H9 (cell line): Measurements from ENCODE around the gene FCN1. TPM values are rescaled to one million over a fixed set of nuclear protein-coding genes. Genes with fewer than 3 reads are reported as not detected.

ENCODE experiments used
- DNase-seq: peaks from one replicate; pipeline ENCODE4 v3.0.0-alpha.2; 2017
- H2AFZ ChIP-seq: one replicate; pipeline ENCODE4 v1.6.1; 2013; ENCODE audit warnings: mild to moderate bottlenecking, low read length, control low read depth, moderate library complexity
- H2AK5ac ChIP-seq: 2 replicates; pipeline ENCODE4 v1.6.1; 2013; ENCODE audit warnings: low read length, control low read depth, mixed read lengths; ENCODE audit not compliant: insufficient read length
- H2BK120ac ChIP-seq: one replicate; pipeline ENCODE4 v1.6.1; 2013; ENCODE audit warnings: low read depth, mild to moderate bottlenecking, low read length, control low read depth, inconsistent platforms; ENCODE audit not compliant: poor library complexity, severe bottlenecking
- H2BK12ac ChIP-seq: 2 replicates; pipeline ENCODE4 v1.6.1; 2013; ENCODE audit warnings: low read length, control low read depth, mixed read lengths, low read depth; ENCODE audit not compliant: insufficient read length
- H2BK15ac ChIP-seq: 2 replicates; pipeline ENCODE4 v1.6.1; 2013; ENCODE audit warnings: low read depth, low read length, control low read depth
- H2BK20ac ChIP-seq: one replicate; pipeline ENCODE4 v1.6.1; 2013; ENCODE audit warnings: low read depth, mild to moderate bottlenecking, low read length, control low read depth, inconsistent platforms; ENCODE audit not compliant: poor library complexity, severe bottlenecking
- H2BK5ac ChIP-seq: 2 replicates; pipeline ENCODE4 v1.6.1; 2013; ENCODE audit warnings: low read length, control low read depth, mixed read lengths; ENCODE audit not compliant: insufficient read length
- H3K14ac ChIP-seq: 2 replicates; pipeline ENCODE4 v1.6.1; 2013; ENCODE audit warnings: low read length, control low read depth; ENCODE audit not compliant: insufficient read depth
- H3K18ac ChIP-seq: 2 replicates; pipeline ENCODE4 v1.6.1; 2013; ENCODE audit warnings: low read depth, mild to moderate bottlenecking, mixed read lengths, low read length, control low read depth; ENCODE audit not compliant: insufficient read length
- H3K23ac ChIP-seq: 2 replicates; pipeline ENCODE4 v1.6.1; 2013; ENCODE audit warnings: low read length, control low read depth, mixed read lengths, low read depth; ENCODE audit not compliant: insufficient read length
- H3K23me2 ChIP-seq: 2 replicates; pipeline ENCODE4 v1.6.1; 2013; ENCODE audit warnings: low read depth, mild to moderate bottlenecking, mixed read lengths, low read length, control low read depth; ENCODE audit not compliant: insufficient read length, poor library complexity, severe bottlenecking
- H3K27ac ChIP-seq: 2 replicates; pipeline ENCODE4 v1.5.1; 2013; ENCODE audit warnings: low read length, control low read depth, mixed read lengths, low read depth; ENCODE audit not compliant: insufficient read length
- H3K27me3 ChIP-seq: 2 replicates; pipeline ENCODE4 v1.6.1; 2013; ENCODE audit warnings: low read length, control low read depth, inconsistent platforms; ENCODE audit not compliant: insufficient read depth
- H3K4ac ChIP-seq: 2 replicates; pipeline ENCODE4 v1.6.1; 2013; ENCODE audit warnings: low read depth, mild to moderate bottlenecking, control low read depth, inconsistent platforms, low read length, moderate library complexity
- H3K4me1 ChIP-seq: 2 replicates; pipeline ENCODE4 v1.6.1; 2013; ENCODE audit warnings: low read length, control low read depth, inconsistent platforms; ENCODE audit not compliant: insufficient read depth
- H3K4me2 ChIP-seq: 2 replicates; pipeline ENCODE4 v1.6.1; 2013; ENCODE audit warnings: low read length, control low read depth, mixed read lengths; ENCODE audit not compliant: insufficient read length, insufficient read depth
- H3K56ac ChIP-seq: 2 replicates; pipeline ENCODE4 v1.6.1; 2013; ENCODE audit warnings: low read depth, mild to moderate bottlenecking, mixed read lengths, low read length, control low read depth; ENCODE audit not compliant: insufficient read length
- H3K79me1 ChIP-seq: 2 replicates; pipeline ENCODE4 v1.6.1; 2013; ENCODE audit warnings: low read depth, mild to moderate bottlenecking, moderate library complexity, low read length, control low read depth, inconsistent platforms; ENCODE audit not compliant: insufficient read depth, poor library complexity, severe bottlenecking
- H3K79me2 ChIP-seq: 2 replicates; pipeline ENCODE4 v1.6.1; 2013; ENCODE audit warnings: low read length, control low read depth, inconsistent platforms; ENCODE audit not compliant: insufficient read depth
- H3K9ac ChIP-seq: 2 replicates; pipeline ENCODE4 v1.6.1; 2013; ENCODE audit warnings: low read length, control low read depth, mixed read lengths; ENCODE audit not compliant: insufficient read length; ENCODE audit errors: extremely low read depth
- H3K9me3 ChIP-seq: one replicate; pipeline ENCODE4 v1.6.1; 2013; ENCODE audit warnings: low read depth, low read length, inconsistent platforms; ENCODE audit not compliant: control insufficient read depth
- H3T11ph ChIP-seq: one replicate; pipeline ENCODE4 v1.6.1; 2013; ENCODE audit warnings: mild to moderate bottlenecking, low read length, control low read depth, inconsistent platforms
- H4K20me1 ChIP-seq: one replicate; pipeline ENCODE4 v1.6.1; 2013; ENCODE audit not compliant: control insufficient read depth, insufficient read length, insufficient read depth
- H4K5ac ChIP-seq: 2 replicates; pipeline ENCODE4 v1.6.1; 2013; ENCODE audit warnings: low read depth, mild to moderate bottlenecking, mixed read lengths, low read length, control low read depth; ENCODE audit not compliant: insufficient read length
- H4K8ac ChIP-seq: replicated peaks from 2 replicates; pipeline ENCODE4 v1.6.1; 2013; ENCODE audit warnings: low read length, control low read depth, mixed read lengths, low read depth; ENCODE audit not compliant: insufficient read length
- H4K91ac ChIP-seq: 2 replicates; pipeline ENCODE4 v1.6.1; 2013; ENCODE audit warnings: low read depth, mild to moderate bottlenecking, moderate library complexity, mixed read lengths, low read length, control low read depth; ENCODE audit not compliant: insufficient read length
- H3K27ac Mint-ChIP-seq, 3 experiments: 2 replicates in 2 of 3; 3 replicates in 1 of 3; pipeline ENCODE4 v1.8.0; 2020 to 2021; ENCODE audit warnings: mixed read lengths in 3 of 3, mild to moderate bottlenecking in 1 of 3, moderate library complexity in 1 of 3
- H3K27me3 Mint-ChIP-seq: 2 replicates; pipeline ENCODE4 v1.8.0; 2021; ENCODE audit warnings: low read depth, mild to moderate bottlenecking, moderate library complexity, mixed read lengths
- H3K36me3 Mint-ChIP-seq, 3 experiments: 2 replicates in 2 of 3; 3 replicates in 1 of 3; pipeline ENCODE4 v1.8.0; 2020 to 2021; ENCODE audit warnings: low read depth in 3 of 3, mixed read lengths in 3 of 3; ENCODE audit not compliant: insufficient read depth in 1 of 3
- H3K4me1 Mint-ChIP-seq, 2 experiments: 2 replicates each; pipeline ENCODE4 v1.8.0; 2020; ENCODE audit warnings: mixed read lengths in 2 of 2
- H3K4me3 Mint-ChIP-seq, 2 experiments: 2 replicates in 1 of 2; 3 replicates in 1 of 2; pipeline ENCODE4 v1.8.0; 2020 to 2021; ENCODE audit warnings: mild to moderate bottlenecking in 2 of 2, mixed read lengths in 2 of 2, moderate library complexity in 1 of 2
- H3K9me3 Mint-ChIP-seq, 2 experiments: 2 replicates in 1 of 2; 3 replicates in 1 of 2; pipeline ENCODE4 v1.8.0; 2020; ENCODE audit warnings: mild to moderate bottlenecking in 2 of 2, mixed read lengths in 2 of 2, moderate library complexity in 1 of 2
- WGBS: extraction: QIAGEN DNeasy Blood & Tissue Kit; methylation state at CpG from one replicate; pipeline ENCODE4 v1.1.7; 2013; ENCODE audit warnings: missing lambda C conversion rate, low lambda C conversion rate, mixed read lengths; ENCODE audit not compliant: insufficient read length; ENCODE audit errors: extremely low coverage; 5-methylcytosine and 5-hydroxymethylcytosine counted together
- total RNA-seq: library from RNA; stranded (reverse); gene quantifications from 2 replicates; pipeline ENCODE4 v1.2.1, GENCODE V29; 2021
- TF ChIP-seq, protein P1 (sequence below): fragments of 200-600 bp; sonication (generic); conservative IDR thresholded peaks from 3 replicates; pipeline ENCODE4 v1.8.0; 2021; ENCODE audit warnings: antibody characterized with exemption, mild to moderate bottlenecking

The FCN1 gene
- total RNA-seq, 1 experiment from 2014 or later: not detected

DNA sequence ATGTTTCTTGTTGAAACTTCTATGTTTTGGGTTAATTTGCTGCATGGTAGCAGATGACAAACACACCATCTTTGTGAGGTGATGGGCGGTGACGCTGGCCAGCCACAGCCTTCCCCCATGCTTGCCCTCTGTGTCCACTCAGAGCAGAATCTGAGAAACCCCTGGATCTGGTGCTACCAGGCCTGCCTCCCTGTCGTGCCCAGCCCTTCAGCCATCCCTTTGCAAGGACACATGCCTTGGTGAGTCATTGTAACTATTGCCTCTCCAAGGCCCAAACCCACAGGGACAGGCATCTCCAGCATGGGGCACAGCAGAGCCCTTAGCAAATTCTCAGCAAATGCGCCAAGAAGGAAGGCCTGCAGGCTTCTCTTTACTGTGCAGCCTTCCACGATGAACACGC is 48.1 kb upstream of the FCN1 start:
- H3K4me1 Mint-ChIP-seq: peaks cover 16 to 29% of the 10 kb centered on the region in 2 experiments
- Histone ChIP-seq H3K56ac (no peak overlapping the region), H3K14ac (no peak overlapping the region), H2BK120ac (no peak overlapping the region), H2BK20ac (no peak overlapping the region), H4K20me1 (no peaks in the 10 kb centered on the region), H2AFZ (no peak overlapping the region), H3K18ac (no peak overlapping the region), H2BK5ac (no peak overlapping the region), H3K79me2 (no peaks in the 10 kb centered on the region), H3K9ac (no peak overlapping the region), H4K91ac (no peak overlapping the region), H3K9me3 (no peaks in the 10 kb centered on the region), H4K5ac (no peak overlapping the region), H3K79me1 (no peaks in the 10 kb centered on the region), H4K8ac (no peak overlapping the region), H3K4me2 (no peak overlapping the region), H3K23me2 (no peaks in the 10 kb centered on the region), H2BK15ac (no peak overlapping the region), H2BK12ac (no peak overlapping the region), H2AK5ac (no peak overlapping the region), H3K27me3 (no peaks in the 10 kb centered on the region), H3T11ph (no peak overlapping the region), H3K23ac (no peak overlapping the region), H3K4me1 (no peaks in the 10 kb centered on the region; the same call in 1 of the 2 replicates), H3K4ac (no peak overlapping the region), H3K27ac (no peak overlapping the region)
- no peak overlapping the region for H3K27ac Mint-ChIP-seq
- no peaks in the 10 kb centered on the region for H3K36me3 Mint-ChIP-seq
- no CpG with 5 or more reads among the region's 6 CpGs for WGBS
- no peaks in the 10 kb centered on the region; a peak in 1 of 5 replicates for H3K9me3 Mint-ChIP-seq
- peaks cover 8% of the 10 kb centered on the region for H3K27me3 Mint-ChIP-seq
- H3K4me3 Mint-ChIP-seq: no peak overlapping the region
- TF ChIP-seq, protein P1, sequence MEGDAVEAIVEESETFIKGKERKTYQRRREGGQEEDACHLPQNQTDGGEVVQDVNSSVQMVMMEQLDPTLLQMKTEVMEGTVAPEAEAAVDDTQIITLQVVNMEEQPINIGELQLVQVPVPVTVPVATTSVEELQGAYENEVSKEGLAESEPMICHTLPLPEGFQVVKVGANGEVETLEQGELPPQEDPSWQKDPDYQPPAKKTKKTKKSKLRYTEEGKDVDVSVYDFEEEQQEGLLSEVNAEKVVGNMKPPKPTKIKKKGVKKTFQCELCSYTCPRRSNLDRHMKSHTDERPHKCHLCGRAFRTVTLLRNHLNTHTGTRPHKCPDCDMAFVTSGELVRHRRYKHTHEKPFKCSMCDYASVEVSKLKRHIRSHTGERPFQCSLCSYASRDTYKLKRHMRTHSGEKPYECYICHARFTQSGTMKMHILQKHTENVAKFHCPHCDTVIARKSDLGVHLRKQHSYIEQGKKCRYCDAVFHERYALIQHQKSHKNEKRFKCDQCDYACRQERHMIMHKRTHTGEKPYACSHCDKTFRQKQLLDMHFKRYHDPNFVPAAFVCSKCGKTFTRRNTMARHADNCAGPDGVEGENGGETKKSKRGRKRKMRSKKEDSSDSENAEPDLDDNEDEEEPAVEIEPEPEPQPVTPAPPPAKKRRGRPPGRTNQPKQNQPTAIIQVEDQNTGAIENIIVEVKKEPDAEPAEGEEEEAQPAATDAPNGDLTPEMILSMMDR: no peak
- no peak for DNase-seq
